ENCODE measurements around the gene NAT14.

GRCh38 chr19:55535965-55536350 is 51.0 kb downstream of the NAT14 start:
- no peak for TF ChIP-seq ZNF317 (CRISPR knock-in tag; IDR thresholded peaks at IDR 0.05; ENCODE audit: borderline replicate concordance, low read depth)
- TF ChIP-seq CTCF (IDR thresholded peaks at IDR 0.05) = no peak
- no peak for TF ChIP-seq ZBTB43 (CRISPR knock-in tag; IDR thresholded peaks at IDR 0.05)
- TF ChIP-seq FOXJ3 (CRISPR knock-in tag; IDR thresholded peaks at IDR 0.05; ENCODE audit: borderline replicate concordance) = no peak
- no peak for TF ChIP-seq RELA (CRISPR knock-in tag; IDR thresholded peaks at IDR 0.05; ENCODE audit: borderline replicate concordance)
- no peak for TF ChIP-seq ZSCAN18 (CRISPR knock-in tag; IDR thresholded peaks at IDR 0.05)
- TF ChIP-seq ETV6 (CRISPR knock-in tag; IDR thresholded peaks at IDR 0.05) = no peak
- no peak for TF ChIP-seq CDX4 (CRISPR knock-in tag; IDR thresholded peaks at IDR 0.05; ENCODE audit: borderline replicate concordance)
- TF ChIP-seq ATF3 (CRISPR knock-in tag; conservative IDR thresholded peaks at IDR 0.05) = no peak
- no peak for TF ChIP-seq E2F4 (CRISPR knock-in tag; IDR thresholded peaks at IDR 0.05; ENCODE audit: borderline replicate concordance, low read depth)
- no peak for TF ChIP-seq MAX (CRISPR knock-in tag; IDR thresholded peaks at IDR 0.05)
